HepG2 (cell line): Measurements from ENCODE around the gene HES1. TPM values are rescaled to one million over a fixed set of nuclear protein-coding genes. Genes with fewer than 3 reads are reported as not detected.

ENCODE experiments used
- AFF4 ChIP-seq: sonication (generic); formaldehyde crosslinking; IDR thresholded peaks from 2 replicates; pipeline ENCODE4 v1.4.0; 2020; ENCODE audit warnings: missing genetic modification reagents
- AHR ChIP-seq: IDR thresholded peaks from 2 replicates; pipeline ENCODE4 v1.6.1; 2018; ENCODE audit warnings: missing genetic modification reagents, missing compliant biosample characterization
- ELK4 ChIP-seq: sonication (generic); formaldehyde crosslinking; IDR thresholded peaks from 2 replicates; pipeline ENCODE4 v1.9.0; 2021; ENCODE audit warnings: missing genetic modification reagents, borderline replicate concordance
- HDAC1 ChIP-seq: sonication (generic); formaldehyde crosslinking; IDR thresholded peaks from 2 replicates; pipeline ENCODE4 v1.5.1; 2020; ENCODE audit warnings: mild to moderate bottlenecking, missing genetic modification reagents
- HMG20A ChIP-seq: IDR thresholded peaks from 2 replicates; pipeline ENCODE4 v1.6.1; 2016; ENCODE audit warnings: borderline replicate concordance
- KLF15 ChIP-seq: sonication (generic); formaldehyde crosslinking; IDR thresholded peaks from 2 replicates; pipeline ENCODE4 v1.8.1; 2023; ENCODE audit warnings: borderline replicate concordance, mild to moderate bottlenecking, inconsistent platforms, missing genetic modification reagents, mixed read lengths
- MAX ChIP-seq: IDR thresholded peaks from 2 replicates; pipeline ENCODE4 v1.6.1; 2012; ENCODE audit warnings: inconsistent platforms
- MED1 ChIP-seq: sonication (generic); formaldehyde crosslinking; IDR thresholded peaks from 2 replicates; pipeline ENCODE4 v1.4.0; 2020; ENCODE audit warnings: missing genetic modification reagents
- MED13 ChIP-seq: sonication (generic); formaldehyde crosslinking; IDR thresholded peaks from 2 replicates; pipeline ENCODE4 v1.5.0; 2020; ENCODE audit warnings: missing genetic modification reagents
- MEF2D ChIP-seq: sonication (generic); formaldehyde crosslinking; IDR thresholded peaks from 2 replicates; pipeline ENCODE4 v1.5.1; 2020; ENCODE audit warnings: mild to moderate bottlenecking, missing genetic modification reagents
- NR3C1 ChIP-seq: sonication (generic); formaldehyde crosslinking; IDR thresholded peaks from 2 replicates; pipeline ENCODE4 v1.4.0; 2020; ENCODE audit warnings: missing genetic modification reagents
- THRA ChIP-seq: sonication (generic); formaldehyde crosslinking; IDR thresholded peaks from 2 replicates; pipeline ENCODE4 v1.4.0; 2020; ENCODE audit warnings: missing genetic modification reagents, borderline replicate concordance
- ZNF121 ChIP-seq: sonication (generic); formaldehyde crosslinking; IDR thresholded peaks from 2 replicates; pipeline ENCODE4 v1.5.0; 2020; ENCODE audit warnings: mild to moderate bottlenecking, missing genetic modification reagents
- ZNF256 ChIP-seq: sonication (generic); formaldehyde crosslinking; conservative IDR thresholded peaks from 2 replicates; pipeline ENCODE4 v1.4.0; 2020; ENCODE audit warnings: missing genetic modification reagents
- ZNF337 ChIP-seq: sonication (generic); formaldehyde crosslinking; IDR thresholded peaks from 2 replicates; pipeline ENCODE4 v1.5.1; 2020; ENCODE audit warnings: missing genetic modification reagents, low read depth, mild to moderate bottlenecking, borderline replicate concordance
- polyA plus RNA-seq, 8 experiments: library from polyadenylated mRNA; depleted of rRNA in 3 of 8; stranded (reverse) in 7 of 8; unstranded in 1 of 8; fragments of >200 nt; fragmentation: Illumina TruSeq in 4 of 8; extraction: Trizol in 4 of 8; gene quantifications; 2 replicates each; pipeline versions ENCODE4 v1.2.1 to v1.2.3, GENCODE V29; 2011 to 2016; ENCODE audit warnings: low read depth in 4 of 8, missing spikeins in 1 of 8, mixed read lengths in 1 of 8; ENCODE audit not compliant: insufficient read depth in 1 of 8
- total RNA-seq, 5 experiments: library from RNA; depleted of rRNA; stranded (reverse); fragments of >200 nt; fragmentation: Illumina TruSeq; extraction: Trizol; gene quantifications; 2 replicates each; pipeline ENCODE4 v1.2.3, GENCODE V29; 2016; ENCODE audit warnings: low read depth in 1 of 5
- TF ChIP-seq, protein P1 (sequence below): sonication (generic); formaldehyde crosslinking; conservative IDR thresholded peaks from 2 replicates; pipeline ENCODE4 v1.8.0; 2022; ENCODE audit warnings: low read depth, missing genetic modification reagents
- TF ChIP-seq, protein P2 (sequence below): sonication (generic); formaldehyde crosslinking; IDR thresholded peaks from 2 replicates; pipeline ENCODE4 v1.5.0; 2020; ENCODE audit warnings: mild to moderate bottlenecking, missing genetic modification reagents, moderate library complexity

HES1 gene
- total and polyA plus RNA-seq, 2 of the 13 experiments (the other 11 are each of a cell fraction or from before 2014, with no cell fraction given) = 15.4 to 19.8 TPM

DNA sequence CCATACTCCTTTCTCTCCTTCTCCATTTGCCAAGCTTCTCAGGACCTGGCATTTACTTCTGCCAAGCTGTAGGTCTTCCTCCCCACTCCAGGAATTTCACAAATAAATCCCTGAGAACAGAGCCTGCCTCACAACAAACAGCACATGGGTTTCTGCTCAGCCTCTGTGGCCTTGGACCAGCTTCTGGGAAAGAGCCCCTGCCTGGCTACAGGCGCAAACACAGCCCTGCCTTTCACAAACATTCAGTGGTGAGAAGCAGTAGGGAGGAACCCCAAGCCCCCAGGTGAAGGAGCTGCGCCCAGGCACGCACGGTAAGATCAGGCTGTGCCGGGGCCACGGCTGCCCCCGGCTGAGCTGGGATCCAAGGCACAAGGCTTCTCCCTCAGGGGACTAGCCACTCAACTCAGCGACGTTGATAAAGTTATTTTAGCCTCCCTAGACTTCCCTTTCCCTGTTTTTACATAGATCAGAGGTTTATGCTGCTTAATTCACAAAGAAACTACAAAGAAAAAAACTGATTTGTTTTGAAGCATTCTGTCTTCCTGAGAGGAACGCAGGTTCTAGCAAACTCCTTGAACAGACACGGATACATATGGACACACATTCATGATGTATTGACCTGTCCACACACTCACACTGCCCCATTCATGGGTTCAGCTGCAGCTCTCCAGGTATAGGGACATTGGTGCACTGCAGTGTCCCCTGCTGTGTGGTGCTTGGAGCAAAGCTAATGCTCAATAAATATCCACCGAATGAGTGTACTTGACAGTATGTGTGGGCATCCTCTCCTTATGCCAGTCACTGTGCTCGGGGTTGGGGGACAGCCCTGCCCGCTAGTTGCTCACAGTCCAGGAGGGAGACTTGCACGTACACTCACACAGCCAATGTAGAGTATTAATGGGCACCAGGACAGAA, 25.4 kb downstream of the HES1 start (continued):
- no peak for TF ChIP-seq AFF4 (CRISPR knock-in tag)
- 0 out of 2 replicates have a peak, but pooled peaks have one; percentile 43 for TF ChIP-seq MEF2D
- TF ChIP-seq ZNF121 = peak; percentile 8; the same call in 1 of the 2 replicates
- peak; percentile 42; the same call in 1 of the 2 replicates for TF ChIP-seq HDAC1 (CRISPR knock-in tag)
- no peak for TF ChIP-seq ZNF337 (CRISPR knock-in tag)
- TF ChIP-seq KLF15 (CRISPR knock-in tag) = no peak
- peak; percentile 68 for TF ChIP-seq MED1 (CRISPR knock-in tag)
- TF ChIP-seq, protein P1, sequence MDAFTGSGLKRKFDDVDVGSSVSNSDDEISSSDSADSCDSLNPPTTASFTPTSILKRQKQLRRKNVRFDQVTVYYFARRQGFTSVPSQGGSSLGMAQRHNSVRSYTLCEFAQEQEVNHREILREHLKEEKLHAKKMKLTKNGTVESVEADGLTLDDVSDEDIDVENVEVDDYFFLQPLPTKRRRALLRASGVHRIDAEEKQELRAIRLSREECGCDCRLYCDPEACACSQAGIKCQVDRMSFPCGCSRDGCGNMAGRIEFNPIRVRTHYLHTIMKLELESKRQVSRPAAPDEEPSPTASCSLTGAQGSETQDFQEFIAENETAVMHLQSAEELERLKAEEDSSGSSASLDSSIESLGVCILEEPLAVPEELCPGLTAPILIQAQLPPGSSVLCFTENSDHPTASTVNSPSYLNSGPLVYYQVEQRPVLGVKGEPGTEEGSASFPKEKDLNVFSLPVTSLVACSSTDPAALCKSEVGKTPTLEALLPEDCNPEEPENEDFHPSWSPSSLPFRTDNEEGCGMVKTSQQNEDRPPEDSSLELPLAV = no peak
- TF ChIP-seq THRA = peak; percentile 27; the same call in 1 of the 2 replicates
- no peak for TF ChIP-seq MED13 (CRISPR knock-in tag)
- peak; percentile 79; the same call in 1 of the 2 replicates for TF ChIP-seq HMG20A
- TF ChIP-seq AHR (CRISPR knock-in tag) = no peak
- no peak for TF ChIP-seq NR3C1
- no peak for TF ChIP-seq ZNF256 (CRISPR knock-in tag)
- 0 out of 2 replicates have a peak, but pooled peaks have one; percentile 29 for TF ChIP-seq MAX
- TF ChIP-seq, protein P2, sequence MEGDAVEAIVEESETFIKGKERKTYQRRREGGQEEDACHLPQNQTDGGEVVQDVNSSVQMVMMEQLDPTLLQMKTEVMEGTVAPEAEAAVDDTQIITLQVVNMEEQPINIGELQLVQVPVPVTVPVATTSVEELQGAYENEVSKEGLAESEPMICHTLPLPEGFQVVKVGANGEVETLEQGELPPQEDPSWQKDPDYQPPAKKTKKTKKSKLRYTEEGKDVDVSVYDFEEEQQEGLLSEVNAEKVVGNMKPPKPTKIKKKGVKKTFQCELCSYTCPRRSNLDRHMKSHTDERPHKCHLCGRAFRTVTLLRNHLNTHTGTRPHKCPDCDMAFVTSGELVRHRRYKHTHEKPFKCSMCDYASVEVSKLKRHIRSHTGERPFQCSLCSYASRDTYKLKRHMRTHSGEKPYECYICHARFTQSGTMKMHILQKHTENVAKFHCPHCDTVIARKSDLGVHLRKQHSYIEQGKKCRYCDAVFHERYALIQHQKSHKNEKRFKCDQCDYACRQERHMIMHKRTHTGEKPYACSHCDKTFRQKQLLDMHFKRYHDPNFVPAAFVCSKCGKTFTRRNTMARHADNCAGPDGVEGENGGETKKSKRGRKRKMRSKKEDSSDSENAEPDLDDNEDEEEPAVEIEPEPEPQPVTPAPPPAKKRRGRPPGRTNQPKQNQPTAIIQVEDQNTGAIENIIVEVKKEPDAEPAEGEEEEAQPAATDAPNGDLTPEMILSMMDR (CRISPR knock-in tag) = peak; percentile 37; the same call in 1 of the 2 replicates
- no peak for TF ChIP-seq ELK4
